Uterus (tissue), 2 donors: ENCODE data around the gene HSPA1A.
"Not testable (repeated sequence)": the region's sequence is repeated elsewhere in the genome, so short reads cannot be mapped to it uniquely, and the experiment has no call there.

Experiments used
- CTCF ChIP-seq, 4 experiments: fragments of 200-600 bp in 2 of 4; fragments of 450-650 bp in 2 of 4; sonication (generic) in 2 of 4; IDR thresholded peaks; one replicate each; pipeline ENCODE4 v1.5.1; 2016 to 2019; ENCODE audit warnings: antibody characterized with exemption in 4 of 4, mild to moderate bottlenecking in 2 of 4, moderate library complexity in 1 of 4
- POLR2A ChIP-seq, 2 donors: fragments of 450-650 bp; IDR thresholded peaks; one replicate each; pipeline ENCODE4 v1.6.1; 2016; ENCODE audit warnings: antibody characterized with exemption in 2 of 2, mild to moderate bottlenecking in 1 of 2, moderate library complexity in 1 of 2

- TF ChIP-seq CTCF, POLR2A (IDR thresholded peaks at IDR 0.05): not testable (repeated sequence)
These were observed 36.8 kb downstream of the HSPA1A start for GRCh38 chr6:31851980-31852718.
